H1 (cell line): ENCODE measurements around the gene IL10. TPM values are rescaled to one million over a fixed set of nuclear protein-coding genes. Genes with fewer than 3 reads are reported as not detected.

Source experiments
- CTCF ChIA-PET: fragments of 300-600 bp; sonication (Branson Sonifier 250); formaldehyde crosslinking; loops from one replicate; lab custom pipeline; 2021; ENCODE audit not compliant: partially characterized antibody; lab: Charles Lee
- POLR2A ChIA-PET: fragments of 300-600 bp; sonication (Branson Sonifier 250); formaldehyde crosslinking; loops from one replicate; lab custom pipeline; 2021; ENCODE audit warnings: inconsistent platforms; ENCODE audit not compliant: partially characterized antibody; lab: Charles Lee
- DNase-seq, 2 experiments: peaks; one replicate each; pipeline versions ENCODE4 v3.0.0 to v3.0.0-alpha.2; 2010 to 2022; ENCODE audit warnings: low spot score in 2 of 2, low read depth in 1 of 2, mixed read lengths in 1 of 2
- FAIRE-seq: peaks from 2 replicates; lab custom pipeline; 2011; peaks lifted over from hg19 to GRCh38; lab: Jason Lieb, UNC
- H2AFZ ChIP-seq: 2 replicates; pipeline ENCODE4 v1.8.1; 2012; ENCODE audit warnings: low read length, inconsistent platforms
- H2AK5ac ChIP-seq: 2 replicates; pipeline ENCODE4 v1.6.1; 2013; ENCODE audit warnings: low read depth, low read length
- H2BK120ac ChIP-seq: replicated peaks from 2 replicates; pipeline ENCODE3; 2013; ENCODE audit warnings: low read depth, low read length, inconsistent platforms
- H2BK12ac ChIP-seq: 2 replicates; pipeline ENCODE4 v1.6.1; 2013; ENCODE audit warnings: low read depth, low read length
- H2BK15ac ChIP-seq: 2 replicates; pipeline ENCODE4 v1.6.1; 2013; ENCODE audit warnings: low read length
- H2BK20ac ChIP-seq: 2 replicates; pipeline ENCODE4 v1.6.1; 2013; ENCODE audit warnings: low read length
- H2BK5ac ChIP-seq: 2 replicates; pipeline ENCODE4 v1.6.1; 2013; ENCODE audit warnings: low read depth, low read length
- H3K14ac ChIP-seq: 2 replicates; pipeline ENCODE4 v1.6.1; 2013; ENCODE audit warnings: inconsistent platforms; ENCODE audit not compliant: insufficient read length
- H3K18ac ChIP-seq: 2 replicates; pipeline ENCODE4 v1.6.1; 2013; ENCODE audit warnings: low read length; ENCODE audit errors: extremely low read depth
- H3K23ac ChIP-seq: 2 replicates; pipeline ENCODE4 v1.6.1; 2013; ENCODE audit warnings: inconsistent platforms; ENCODE audit not compliant: insufficient read length
- H3K23me2 ChIP-seq: 2 replicates; pipeline ENCODE4 v1.6.1; 2013; ENCODE audit warnings: low read depth, low read length
- H3K27ac ChIP-seq: 2 replicates; pipeline ENCODE4 v1.6.1; 2011; ENCODE audit warnings: low read depth, low read length, inconsistent platforms
- H3K27me3 ChIP-seq, 4 experiments: replicated peaks in 1 of 4; 1 replicate in 1 of 4; 2 replicates in 3 of 4; pipeline versions ENCODE4 v1.6.1 to v1.8.1; 2011 to 2013; ENCODE audit warnings: low read length in 3 of 4, mild to moderate bottlenecking in 3 of 4, inconsistent platforms in 2 of 4, mixed read lengths in 2 of 4, moderate library complexity in 1 of 4; ENCODE audit not compliant: control insufficient read depth in 3 of 4, insufficient read depth in 3 of 4; ENCODE audit errors: extremely low read depth in 1 of 4
- H3K36me3 ChIP-seq, 4 experiments: 2 replicates each; pipeline versions ENCODE4 v1.6.1 to v1.8.1; 2011 to 2013; ENCODE audit warnings: mild to moderate bottlenecking in 4 of 4, low read length in 3 of 4, moderate library complexity in 2 of 4, control low read depth in 1 of 4, inconsistent platforms in 1 of 4; ENCODE audit not compliant: insufficient read depth in 4 of 4, control insufficient read depth in 2 of 4
- H3K4ac ChIP-seq: replicated peaks from 2 replicates; pipeline ENCODE3; 2013; ENCODE audit warnings: low read length, low read depth, mixed read lengths, inconsistent platforms; ENCODE audit not compliant: insufficient read length
- H3K4me1 ChIP-seq, 4 experiments: replicated peaks in 1 of 4; 1 replicate in 1 of 4; 2 replicates in 3 of 4; pipeline versions ENCODE4 v1.6.1 to v1.8.1; 2011 to 2013; ENCODE audit warnings: low read length in 3 of 4, inconsistent platforms in 2 of 4, mixed read lengths in 1 of 4; ENCODE audit not compliant: insufficient read depth in 4 of 4, control insufficient read depth in 3 of 4
- H3K4me2 ChIP-seq, 2 experiments: 2 replicates each; pipeline versions ENCODE4 v1.6.1 to v1.8.1; 2011 to 2013; ENCODE audit warnings: low read depth in 2 of 2, low read length in 2 of 2, control low read depth in 1 of 2, inconsistent platforms in 1 of 2, mild to moderate bottlenecking in 1 of 2; ENCODE audit not compliant: insufficient read depth in 1 of 2
- H3K4me3 ChIP-seq, 4 experiments: fragments of 200-600, 300-600 bp in 1 of 4; sonication (generic), shearing (Covaris generic), sonication (Bioruptor Twin) in 1 of 4; 2 replicates each; pipeline versions ENCODE4 v1.5.1 to v1.8.1; 2011 to 2016; ENCODE audit warnings: low read length in 4 of 4, low read depth in 3 of 4, control low read depth in 2 of 4, inconsistent platforms in 2 of 4, mild to moderate bottlenecking in 2 of 4, mixed read lengths in 1 of 4, moderate library complexity in 1 of 4; ENCODE audit not compliant: insufficient read depth in 2 of 4; ENCODE audit errors: extremely low read depth in 1 of 4
- H3K56ac ChIP-seq: replicated peaks from 2 replicates; pipeline ENCODE3; 2013; ENCODE audit warnings: low read depth, mild to moderate bottlenecking, mixed read lengths, low read length, inconsistent platforms; ENCODE audit not compliant: insufficient read length
- H3K79me1 ChIP-seq: 2 replicates; pipeline ENCODE4 v1.6.1; 2013; ENCODE audit warnings: low read depth, low read length, control low read depth
- H3K79me2 ChIP-seq, 2 experiments: 2 replicates each; pipeline versions ENCODE4 v1.6.1 to v1.8.1; 2012 to 2013; ENCODE audit warnings: low read length in 2 of 2, mild to moderate bottlenecking in 2 of 2, inconsistent platforms in 1 of 2; ENCODE audit not compliant: insufficient read depth in 2 of 2, control insufficient read depth in 1 of 2
- H3K9ac ChIP-seq, 4 experiments: replicated peaks in 1 of 4; 1 replicate in 1 of 4; 2 replicates in 3 of 4; pipeline versions ENCODE4 v1.6.1 to v1.8.1; 2011 to 2013; ENCODE audit warnings: low read depth in 3 of 4, low read length in 3 of 4, control low read depth in 2 of 4, mild to moderate bottlenecking in 2 of 4, moderate library complexity in 2 of 4, inconsistent platforms in 1 of 4; ENCODE audit errors: extremely low read depth in 1 of 4
- H3K9me3 ChIP-seq, 2 experiments: 2 replicates each; pipeline versions ENCODE4 v1.6.1 to v1.8.1; 2012 to 2013; ENCODE audit warnings: mild to moderate bottlenecking in 2 of 2, moderate library complexity in 2 of 2, control low read depth in 1 of 2, inconsistent platforms in 1 of 2, low read depth in 1 of 2, low read length in 1 of 2, mixed read lengths in 1 of 2; ENCODE audit not compliant: insufficient read depth in 2 of 2
- H4K20me1 ChIP-seq, 2 experiments: replicated peaks in 1 of 2; 2 replicates each; pipeline versions ENCODE3 to v1.8.1; 2011 to 2013; ENCODE audit warnings: inconsistent platforms in 2 of 2, low read length in 2 of 2, mild to moderate bottlenecking in 1 of 2; ENCODE audit not compliant: insufficient read depth in 2 of 2, control insufficient read depth in 1 of 2
- H4K5ac ChIP-seq: 2 replicates; pipeline ENCODE4 v1.6.1; 2013; ENCODE audit warnings: low read length, low read depth, mixed read lengths, inconsistent platforms; ENCODE audit not compliant: insufficient read length
- H4K8ac ChIP-seq: 2 replicates; pipeline ENCODE4 v1.8.0; 2013; ENCODE audit warnings: mild to moderate bottlenecking, moderate library complexity, low read length, inconsistent platforms; ENCODE audit not compliant: insufficient read depth; ENCODE audit errors: extremely low read depth
- H4K91ac ChIP-seq: replicated peaks from 2 replicates; pipeline ENCODE3; 2013; ENCODE audit warnings: low read length, mixed read lengths, inconsistent platforms; ENCODE audit not compliant: insufficient read length
- ATF3 ChIP-seq: IDR thresholded peaks from 2 replicates; pipeline ENCODE4 v1.6.1; 2011; ENCODE audit warnings: low read depth, mild to moderate bottlenecking, low read length; ENCODE audit not compliant: insufficient read depth
- BRCA1 ChIP-seq: IDR thresholded peaks from 2 replicates; pipeline ENCODE4 v1.6.1; 2012; ENCODE audit warnings: low read depth, low read length, improper control_type of control experiment
- EGR1 ChIP-seq: IDR thresholded peaks from 2 replicates; pipeline ENCODE4 v1.6.1; 2011; ENCODE audit warnings: low read depth, low read length, borderline replicate concordance
- EP300 ChIP-seq, 2 experiments: IDR thresholded peaks; 1 replicate in 1 of 2; 2 replicates in 1 of 2; pipeline ENCODE4 v1.6.1; 2011 to 2012; ENCODE audit warnings: low read depth in 2 of 2, low read length in 2 of 2, mild to moderate bottlenecking in 2 of 2, borderline replicate concordance in 1 of 2, inconsistent platforms in 1 of 2, moderate library complexity in 1 of 2
- KDM5A ChIP-seq: fragments of 200-600 bp; IDR thresholded peaks from 2 replicates; pipeline ENCODE4 v1.7.1; 2012; ENCODE audit warnings: mild to moderate bottlenecking, low read length, inconsistent platforms, mixed read lengths
- NANOG ChIP-seq: IDR thresholded peaks from 2 replicates; pipeline ENCODE4 v1.6.1; 2011; ENCODE audit warnings: low read length, low read depth, mild to moderate bottlenecking, inconsistent platforms; ENCODE audit not compliant: insufficient read depth, poor library complexity, severe bottlenecking
- WGBS, 2 experiments: shearing (Covaris generic) in 1 of 2; methylation state at CpG; one replicate each; pipeline versions ENCODE4 v1.1.6 to v1.1.7; 2013 to 2015; ENCODE audit warnings: low lambda C conversion rate in 2 of 2, mixed read lengths in 2 of 2, inconsistent platforms in 1 of 2, low coverage in 1 of 2, missing lambda C conversion rate in 1 of 2; ENCODE audit not compliant: insufficient replicate concordance in 2 of 2, insufficient coverage in 1 of 2, insufficient read length in 1 of 2; ENCODE audit errors: extremely low coverage in 1 of 2, missing lambda C conversion rate in 1 of 2; 5-methylcytosine and 5-hydroxymethylcytosine counted together
- polyA plus RNA-seq, 7 experiments: library from polyadenylated mRNA; depleted of rRNA in 3 of 7; stranded (reverse) in 5 of 7; unstranded in 2 of 7; fragments of >200 nt in 5 of 7; fragments of 200-250 nt in 2 of 7; gene quantifications; 1 replicate in 5 of 7; 2 replicates in 1 of 7; 4 replicates in 1 of 7; pipeline versions ENCODE4 v1.2.1 to v1.2.3, GENCODE V29; 2011 to 2013; ENCODE audit warnings: missing spikeins in 2 of 7, mixed read lengths in 2 of 7
- total RNA-seq: library from RNA; stranded (reverse); fragmentation: NEBNext Ultra II Directional; extraction: Animal tissue kit (Norgen Biotek cat#: 25700); gene quantifications from 2 replicates; pipeline ENCODE4 v1.2.1, GENCODE V29; 2021
- TF ChIP-seq, protein P1 (sequence below): IDR thresholded peaks from 2 replicates; pipeline ENCODE4 v1.6.1; 2011; ENCODE audit warnings: low read length, improper control_type of control experiment
- TF ChIP-seq, protein P2 (sequence below), 3 experiments: IDR thresholded peaks; 1 replicate in 2 of 3; 2 replicates in 1 of 3; pipeline versions ENCODE4 v1.5.1 to v1.6.1; 2011; ENCODE audit warnings: low read length in 3 of 3, mild to moderate bottlenecking in 3 of 3, inconsistent platforms in 2 of 3, low read depth in 1 of 3, moderate library complexity in 1 of 3; ENCODE audit not compliant: insufficient read depth in 1 of 3; ENCODE audit errors: control extremely low read depth in 1 of 3

IL10 gene
- total and polyA plus RNA-seq, 2 of the 8 experiments (the other 6 are each of a cell fraction or from before 2014, with no cell fraction given) = not detected

DNA sequence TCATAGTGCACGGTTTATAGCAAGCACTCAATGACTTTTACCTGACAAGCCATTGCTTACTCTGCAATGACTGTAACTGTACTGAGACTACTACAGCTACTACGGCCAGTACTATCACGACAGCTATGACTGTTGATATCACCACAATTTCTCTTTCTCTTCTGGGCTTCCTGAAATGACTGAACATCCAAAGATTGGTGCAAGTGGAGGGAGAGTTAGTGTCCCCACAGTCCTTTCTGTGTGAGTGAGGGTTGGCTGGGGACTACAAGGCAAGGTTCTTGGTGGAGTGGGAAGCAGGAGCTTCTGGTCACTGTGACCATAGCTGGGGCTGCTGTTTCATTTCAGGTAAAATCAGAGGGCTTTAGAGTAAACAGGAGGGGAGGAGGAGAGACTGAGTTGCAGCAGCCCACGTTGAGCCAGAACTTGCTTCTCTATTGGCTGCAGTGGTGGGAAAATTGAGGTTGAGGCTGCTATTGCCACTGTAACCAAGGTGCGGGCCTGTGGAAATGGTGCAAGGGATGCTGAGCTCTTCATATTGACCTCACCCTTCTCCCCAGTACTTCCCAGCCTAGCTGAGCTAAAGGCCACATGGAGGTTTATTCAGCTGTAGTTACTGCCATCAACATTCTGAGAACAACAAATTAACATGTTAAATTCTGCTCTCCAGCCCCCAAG, 14.1 kb upstream of the IL10 start:
- no peaks in the 10 kb centered on the region for H3K79me1 ChIP-seq
- H3K18ac ChIP-seq = no peak overlapping the region
- no peak overlapping the region for H2BK20ac ChIP-seq
- H4K20me1 ChIP-seq = no peaks in the 10 kb centered on the region
- H3K23me2 ChIP-seq = no peaks in the 10 kb centered on the region
- no peak overlapping the region for H3K4me2 ChIP-seq
- H3K14ac ChIP-seq = no peak overlapping the region
- no peaks in the 10 kb centered on the region for H3K79me2 ChIP-seq
- no peak overlapping the region for H2BK120ac ChIP-seq
- no peak overlapping the region for H3K56ac ChIP-seq
- H3K4me3 ChIP-seq = no peak overlapping the region
- FAIRE-seq (no peak), DNase-seq (no peak)
- H4K5ac ChIP-seq = no peak overlapping the region
- no peak overlapping the region for H2BK5ac ChIP-seq
- no peak overlapping the region for H2BK15ac ChIP-seq
- H2AK5ac ChIP-seq = no peak overlapping the region
- H3K4ac ChIP-seq = no peak overlapping the region
- no peak overlapping the region for H4K91ac ChIP-seq
- H3K27ac ChIP-seq = no peak overlapping the region
- no peak overlapping the region for H2AFZ ChIP-seq
- ChIA-PET CTCF (interaction anchor here (0.6 to 5.4 kb wide), 18 partner anchors 9 to 1178 kb away, joined by 3 to 43 read pairs (median 4); no protein-coding TSS in a partner anchor), POLR2A (no interaction called here)
- H3K4me1 ChIP-seq = no peaks in the 10 kb centered on the region; a peak in 1 of 7 replicates
- H3K23ac ChIP-seq = no peak overlapping the region
- no peaks in the 10 kb centered on the region for H3K36me3 ChIP-seq
- no peak overlapping the region for H2BK12ac ChIP-seq
- 84% methylated on average over 5 of the region's 5 CpGs; no CpG with 5 or more reads in 1 of the 2 experiments for WGBS, 2 experiments
- H3K9ac ChIP-seq = no peak overlapping the region
- H3K9me3 ChIP-seq = no peaks in the 10 kb centered on the region
- H4K8ac ChIP-seq = no peak overlapping the region
- H3K27me3 ChIP-seq = peaks cover 0 to 2% (median 0%) of the 10 kb centered on the region in 4 experiments; a peak in 2 of 7 replicates
- TF ChIP-seq, protein P1, sequence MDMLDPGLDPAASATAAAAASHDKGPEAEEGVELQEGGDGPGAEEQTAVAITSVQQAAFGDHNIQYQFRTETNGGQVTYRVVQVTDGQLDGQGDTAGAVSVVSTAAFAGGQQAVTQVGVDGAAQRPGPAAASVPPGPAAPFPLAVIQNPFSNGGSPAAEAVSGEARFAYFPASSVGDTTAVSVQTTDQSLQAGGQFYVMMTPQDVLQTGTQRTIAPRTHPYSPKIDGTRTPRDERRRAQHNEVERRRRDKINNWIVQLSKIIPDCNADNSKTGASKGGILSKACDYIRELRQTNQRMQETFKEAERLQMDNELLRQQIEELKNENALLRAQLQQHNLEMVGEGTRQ = no peak
- TF ChIP-seq NANOG (no peak), EGR1 (no peak), KDM5A (no peak), EP300 (IDR thresholded peaks at IDR 0.05; ENCODE audit: borderline replicate concordance in 1 of 2, low read depth in 2 of 2, low read length in 2 of 2) (no peak), ATF3 (no peak), BRCA1 (no peak)
- TF ChIP-seq, protein P2, sequence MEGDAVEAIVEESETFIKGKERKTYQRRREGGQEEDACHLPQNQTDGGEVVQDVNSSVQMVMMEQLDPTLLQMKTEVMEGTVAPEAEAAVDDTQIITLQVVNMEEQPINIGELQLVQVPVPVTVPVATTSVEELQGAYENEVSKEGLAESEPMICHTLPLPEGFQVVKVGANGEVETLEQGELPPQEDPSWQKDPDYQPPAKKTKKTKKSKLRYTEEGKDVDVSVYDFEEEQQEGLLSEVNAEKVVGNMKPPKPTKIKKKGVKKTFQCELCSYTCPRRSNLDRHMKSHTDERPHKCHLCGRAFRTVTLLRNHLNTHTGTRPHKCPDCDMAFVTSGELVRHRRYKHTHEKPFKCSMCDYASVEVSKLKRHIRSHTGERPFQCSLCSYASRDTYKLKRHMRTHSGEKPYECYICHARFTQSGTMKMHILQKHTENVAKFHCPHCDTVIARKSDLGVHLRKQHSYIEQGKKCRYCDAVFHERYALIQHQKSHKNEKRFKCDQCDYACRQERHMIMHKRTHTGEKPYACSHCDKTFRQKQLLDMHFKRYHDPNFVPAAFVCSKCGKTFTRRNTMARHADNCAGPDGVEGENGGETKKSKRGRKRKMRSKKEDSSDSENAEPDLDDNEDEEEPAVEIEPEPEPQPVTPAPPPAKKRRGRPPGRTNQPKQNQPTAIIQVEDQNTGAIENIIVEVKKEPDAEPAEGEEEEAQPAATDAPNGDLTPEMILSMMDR (IDR thresholded peaks at IDR 0.05; ENCODE audit: control extremely low read depth in 1 of 3, insufficient read depth in 1 of 3, low read depth in 1 of 3, low read length in 3 of 3) = no peak
